K562 (cell line): Measurements from ENCODE around the gene SLC25A21. TPM values are rescaled to one million over a fixed set of nuclear protein-coding genes. Genes with fewer than 3 reads are reported as not detected.

ENCODE experiments used
- BRCA1 ChIP-seq, 2 experiments: fragments of 450-650 bp in 1 of 2; sonication (generic) in 1 of 2; formaldehyde crosslinking in 1 of 2; IDR thresholded peaks; 2 replicates each; pipeline versions ENCODE4 v1.5.0 to v1.6.1; 2017 to 2020; ENCODE audit warnings: mild to moderate bottlenecking in 1 of 2, missing genetic modification reagents in 1 of 2
- ETV6 ChIP-seq, 3 experiments: fragments of 150-350 bp in 1 of 3; sonication (generic) in 1 of 3; formaldehyde crosslinking in 1 of 3; IDR thresholded peaks; 2 replicates each; pipeline versions ENCODE4 v1.6.1 to v1.8.0; 2014 to 2022; ENCODE audit warnings: borderline replicate concordance in 2 of 3, low read depth in 2 of 3, antibody characterized with exemption in 1 of 3, low read length in 1 of 3, mild to moderate bottlenecking in 1 of 3, missing genetic modification reagents in 1 of 3
- HCFC1 ChIP-seq: IDR thresholded peaks from 2 replicates; pipeline ENCODE4 v1.6.1; 2012; ENCODE audit warnings: low read depth, low read length, improper control_type of control experiment
- NR2C1 ChIP-seq, 2 experiments: fragments of 450-650 bp; IDR thresholded peaks; 2 replicates each; pipeline ENCODE4 v1.6.1; 2017; ENCODE audit warnings: mild to moderate bottlenecking in 2 of 2, antibody characterized with exemption in 1 of 2, inconsistent platforms in 1 of 2, missing compliant biosample characterization in 1 of 2, missing genetic modification characterization in 1 of 2
- NR2F6 ChIP-seq: fragments of 450-650 bp; formaldehyde crosslinking; IDR thresholded peaks from 2 replicates; pipeline ENCODE4 v1.4.0; 2020; ENCODE audit warnings: mild to moderate bottlenecking
- SIN3B ChIP-seq: fragments of 450-650 bp; IDR thresholded peaks from 2 replicates; pipeline ENCODE4 v1.6.1; 2017; ENCODE audit warnings: low read depth, mild to moderate bottlenecking, moderate library complexity
- YY1 ChIP-seq, 3 experiments: IDR thresholded peaks; 2 replicates each; pipeline ENCODE4 v1.6.1; 2011; ENCODE audit warnings: low read length in 2 of 3, mild to moderate bottlenecking in 2 of 3, moderate library complexity in 2 of 3, borderline replicate concordance in 1 of 3, control low read depth in 1 of 3, low read depth in 1 of 3; ENCODE audit not compliant: insufficient read depth in 3 of 3, insufficient replicate concordance in 2 of 3, control insufficient read depth in 1 of 3, insufficient read length in 1 of 3; ENCODE audit errors: extremely low read depth in 1 of 3
- ZNF282 ChIP-seq: sonication (generic); formaldehyde crosslinking; IDR thresholded peaks from 2 replicates; pipeline ENCODE4 v1.8.1; 2023; ENCODE audit warnings: missing genetic modification reagents
- polyA plus RNA-seq, 8 experiments: library from polyadenylated mRNA; depleted of rRNA in 4 of 8; stranded (reverse) in 5 of 8; unstranded in 3 of 8; fragments of >200 nt; fragmentation: Nextera tagmentation in 2 of 8; fragmentation: Illumina TruSeq in 1 of 8; extraction: Ambion mirVana in 2 of 8; extraction: Trizol in 1 of 8; gene quantifications; 2 replicates each; pipeline versions ENCODE4 v1.2.1 to v1.2.3, GENCODE V29; 2011 to 2014; ENCODE audit warnings: inconsistent platforms in 1 of 8, missing spikeins in 1 of 8
- total RNA-seq, 7 experiments: library from RNA; depleted of rRNA in 6 of 7; stranded (reverse); fragments of >200 nt in 6 of 7; fragmentation: Illumina TruSeq in 2 of 7; extraction: Trizol in 2 of 7; gene quantifications; 2 replicates each; pipeline versions ENCODE4 v1.2.1 to v1.2.3, GENCODE V29; 2011 to 2021; ENCODE audit warnings: low replicate concordance in 1 of 7
- TF ChIP-seq, protein P1 (sequence below): fragments of 450-650 bp; IDR thresholded peaks from 2 replicates; pipeline ENCODE4 v1.6.1; 2016; ENCODE audit warnings: low read depth
- TF ChIP-seq, protein P2 (sequence below): sonication (generic); formaldehyde crosslinking; IDR thresholded peaks from 2 replicates; pipeline ENCODE4 v1.9.0; 2022; ENCODE audit warnings: mild to moderate bottlenecking, missing genetic modification reagents
- TF ChIP-seq, protein P3 (sequence below): fragments of 250-450 bp; sonication (Bioruptor Pico); IDR thresholded peaks from 2 replicates; pipeline ENCODE4 v1.5.0; 2020; ENCODE audit warnings: mild to moderate bottlenecking

Gene SLC25A21
- total and polyA plus RNA-seq, 9 of the 15 experiments (the other 6 are each of a cell fraction or from before 2014, with no cell fraction given) = 15.2 to 46.7 (median 28.7) TPM

DNA sequence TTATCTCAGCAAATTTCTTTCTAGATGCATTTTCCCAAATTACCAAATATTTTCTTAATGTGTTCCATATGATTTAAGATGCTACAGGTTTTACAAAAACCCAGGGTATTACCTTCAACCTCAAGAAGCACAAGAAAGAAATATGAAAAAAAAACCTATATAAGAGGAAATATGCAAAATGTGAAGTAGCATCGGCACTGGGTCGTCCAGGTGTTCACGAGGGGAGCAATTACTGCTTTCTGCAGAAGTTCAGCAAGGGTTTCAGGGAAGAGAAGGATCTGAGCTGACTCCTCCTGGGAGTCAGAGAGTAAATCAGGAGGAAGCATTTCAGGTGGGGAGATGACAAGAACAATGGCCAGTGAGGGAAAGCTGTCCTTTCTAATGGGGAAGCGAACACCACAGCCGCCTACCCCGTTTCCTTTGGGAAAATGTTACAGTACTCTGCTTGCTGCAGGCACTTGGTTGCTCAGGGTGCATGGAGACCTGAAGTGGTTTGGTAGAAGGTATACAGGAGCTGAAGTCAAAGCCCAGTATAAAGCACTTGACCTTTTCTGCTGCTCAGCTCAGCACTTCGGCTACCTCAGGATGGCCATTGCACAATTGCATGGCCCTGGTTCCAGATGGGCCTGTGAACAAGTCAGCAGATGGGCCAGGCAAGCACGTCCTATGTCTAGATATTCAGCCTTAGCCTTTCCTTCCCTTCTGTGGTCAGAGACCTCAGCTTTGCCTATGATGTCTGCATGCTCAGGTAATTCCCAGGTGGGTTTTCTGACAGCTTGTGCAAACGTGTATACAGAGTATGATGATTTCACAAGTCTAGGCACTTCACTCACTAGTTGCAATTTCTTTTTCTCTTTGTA, 355.1 kb downstream of the SLC25A21 start (continued):
- TF ChIP-seq, protein P1, sequence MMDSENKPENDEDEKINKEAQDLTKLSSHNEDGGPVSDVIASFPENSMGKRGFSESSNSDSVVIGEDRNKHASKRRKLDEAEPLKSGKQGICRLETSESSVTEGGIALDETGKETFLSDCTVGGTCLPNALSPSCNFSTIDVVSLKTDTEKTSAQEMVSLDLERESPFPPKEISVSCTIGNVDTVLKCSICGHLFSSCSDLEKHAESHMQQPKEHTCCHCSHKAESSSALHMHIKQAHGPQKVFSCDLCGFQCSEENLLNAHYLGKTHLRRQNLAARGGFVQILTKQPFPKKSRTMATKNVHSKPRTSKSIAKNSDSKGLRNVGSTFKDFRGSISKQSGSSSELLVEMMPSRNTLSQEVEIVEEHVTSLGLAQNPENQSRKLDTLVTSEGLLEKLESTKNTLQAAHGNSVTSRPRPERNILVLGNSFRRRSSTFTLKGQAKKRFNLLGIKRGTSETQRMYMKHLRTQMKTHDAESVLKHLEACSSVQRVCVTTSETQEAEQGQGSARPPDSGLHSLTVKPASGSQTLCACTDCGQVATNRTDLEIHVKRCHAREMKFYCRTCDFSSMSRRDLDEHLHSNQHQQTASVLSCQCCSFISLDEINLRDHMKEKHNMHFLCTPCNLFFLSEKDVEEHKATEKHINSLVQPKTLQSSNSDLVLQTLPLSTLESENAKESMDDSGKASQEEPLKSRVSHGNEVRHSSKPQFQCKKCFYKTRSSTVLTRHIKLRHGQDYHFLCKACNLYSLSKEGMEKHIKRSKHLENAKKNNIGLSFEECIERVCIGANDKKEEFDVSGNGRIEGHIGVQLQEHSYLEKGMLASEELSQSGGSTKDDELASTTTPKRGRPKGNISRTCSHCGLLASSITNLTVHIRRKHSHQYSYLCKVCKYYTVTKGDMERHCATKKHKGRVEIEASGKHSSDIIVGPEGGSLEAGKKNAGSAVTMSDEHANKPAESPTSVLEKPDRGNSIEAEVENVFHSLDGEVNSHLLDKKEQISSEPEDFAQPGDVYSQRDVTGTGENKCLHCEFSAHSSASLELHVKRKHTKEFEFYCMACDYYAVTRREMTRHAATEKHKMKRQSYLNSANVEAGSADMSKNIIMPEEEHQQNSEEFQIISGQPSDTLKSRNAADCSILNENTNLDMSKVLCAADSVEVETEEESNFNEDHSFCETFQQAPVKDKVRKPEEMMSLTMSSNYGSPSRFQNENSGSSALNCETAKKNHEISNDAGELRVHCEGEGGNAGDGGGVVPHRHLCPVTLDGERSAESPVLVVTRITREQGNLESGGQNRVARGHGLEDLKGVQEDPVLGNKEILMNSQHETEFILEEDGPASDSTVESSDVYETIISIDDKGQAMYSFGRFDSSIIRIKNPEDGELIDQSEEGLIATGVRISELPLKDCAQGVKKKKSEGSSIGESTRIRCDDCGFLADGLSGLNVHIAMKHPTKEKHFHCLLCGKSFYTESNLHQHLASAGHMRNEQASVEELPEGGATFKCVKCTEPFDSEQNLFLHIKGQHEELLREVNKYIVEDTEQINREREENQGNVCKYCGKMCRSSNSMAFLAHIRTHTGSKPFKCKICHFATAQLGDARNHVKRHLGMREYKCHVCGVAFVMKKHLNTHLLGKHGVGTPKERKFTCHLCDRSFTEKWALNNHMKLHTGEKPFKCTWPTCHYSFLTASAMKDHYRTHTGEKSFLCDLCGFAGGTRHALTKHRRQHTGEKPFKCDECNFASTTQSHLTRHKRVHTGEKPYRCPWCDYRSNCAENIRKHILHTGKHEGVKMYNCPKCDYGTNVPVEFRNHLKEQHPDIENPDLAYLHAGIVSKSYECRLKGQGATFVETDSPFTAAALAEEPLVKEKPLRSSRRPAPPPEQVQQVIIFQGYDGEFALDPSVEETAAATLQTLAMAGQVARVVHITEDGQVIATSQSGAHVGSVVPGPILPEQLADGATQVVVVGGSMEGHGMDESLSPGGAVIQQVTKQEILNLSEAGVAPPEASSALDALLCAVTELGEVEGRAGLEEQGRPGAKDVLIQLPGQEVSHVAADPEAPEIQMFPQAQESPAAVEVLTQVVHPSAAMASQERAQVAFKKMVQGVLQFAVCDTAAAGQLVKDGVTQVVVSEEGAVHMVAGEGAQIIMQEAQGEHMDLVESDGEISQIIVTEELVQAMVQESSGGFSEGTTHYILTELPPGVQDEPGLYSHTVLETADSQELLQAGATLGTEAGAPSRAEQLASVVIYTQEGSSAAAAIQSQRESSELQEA = no peak
- TF ChIP-seq NR2F6 (CRISPR knock-in tag) (no peak), YY1 (IDR thresholded peaks at IDR 0.05; ENCODE audit: borderline replicate concordance in 1 of 3, control insufficient read depth in 1 of 3, extremely low read depth in 1 of 3, insufficient read depth in 3 of 3, insufficient read length in 1 of 3, insufficient replicate concordance in 2 of 3, low read depth in 1 of 3, low read length in 2 of 3) (no peak), ZNF282 (no peak), HCFC1 (no peak), ETV6 (IDR thresholded peaks at IDR 0.05; ENCODE audit: borderline replicate concordance in 1 of 2, low read depth in 2 of 2, low read length in 1 of 2) (no peak), ETV6 (CRISPR knock-in tag; IDR thresholded peaks at IDR 0.05; ENCODE audit: borderline replicate concordance) (no peak), BRCA1 (IDR thresholded peaks at IDR 0.05) (no peak), BRCA1 (CRISPR knock-in tag; IDR thresholded peaks at IDR 0.05) (no peak), SIN3B (no peak), NR2C1 (IDR thresholded peaks at IDR 0.05) (no peak), NR2C1 (tag; IDR thresholded peaks at IDR 0.05) (no peak)
- TF ChIP-seq, protein P2, sequence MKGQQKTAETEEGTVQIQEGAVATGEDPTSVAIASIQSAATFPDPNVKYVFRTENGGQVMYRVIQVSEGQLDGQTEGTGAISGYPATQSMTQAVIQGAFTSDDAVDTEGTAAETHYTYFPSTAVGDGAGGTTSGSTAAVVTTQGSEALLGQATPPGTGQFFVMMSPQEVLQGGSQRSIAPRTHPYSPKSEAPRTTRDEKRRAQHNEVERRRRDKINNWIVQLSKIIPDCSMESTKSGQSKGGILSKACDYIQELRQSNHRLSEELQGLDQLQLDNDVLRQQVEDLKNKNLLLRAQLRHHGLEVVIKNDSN (CRISPR knock-in tag) = no peak
- TF ChIP-seq, protein P3, sequence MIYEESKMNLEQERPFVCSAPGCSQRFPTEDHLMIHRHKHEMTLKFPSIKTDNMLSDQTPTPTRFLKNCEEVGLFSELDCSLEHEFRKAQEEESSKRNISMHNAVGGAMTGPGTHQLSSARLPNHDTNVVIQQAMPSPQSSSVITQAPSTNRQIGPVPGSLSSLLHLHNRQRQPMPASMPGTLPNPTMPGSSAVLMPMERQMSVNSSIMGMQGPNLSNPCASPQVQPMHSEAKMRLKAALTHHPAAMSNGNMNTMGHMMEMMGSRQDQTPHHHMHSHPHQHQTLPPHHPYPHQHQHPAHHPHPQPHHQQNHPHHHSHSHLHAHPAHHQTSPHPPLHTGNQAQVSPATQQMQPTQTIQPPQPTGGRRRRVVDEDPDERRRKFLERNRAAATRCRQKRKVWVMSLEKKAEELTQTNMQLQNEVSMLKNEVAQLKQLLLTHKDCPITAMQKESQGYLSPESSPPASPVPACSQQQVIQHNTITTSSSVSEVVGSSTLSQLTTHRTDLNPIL (CRISPR knock-in tag) = no peak
